ENCODE results near the gene STARD13.

Gene STARD13

GRCh38 chr13:33285420-33286124 lies at the start of gene STARD13:
TSS of gene STARD13 (minus strand) at chr13:33285755. CDS start at chr13:33285638, 117 bp downstream.
- Histone ChIP-seq H3K27me3 (ENCODE audit: control insufficient read depth, insufficient read depth, low read length) (0 out of 2 replicates have a peak, but pooled peaks cover 3% of the 10 kb centered on the region), H3K27ac (ENCODE audit: low read depth, low read length) (peak within 1 kb of the TSS; percentile 76), H3K36me3 (ENCODE audit: control insufficient read depth, insufficient read depth, low read length) (no peaks in the 10 kb centered on the region), H3K9ac (ENCODE audit: low read depth, low read length) (peak within 1 kb of the TSS; percentile 45), H3K9me3 (ENCODE audit: control insufficient read depth, insufficient read depth, low read length) (no peaks in the 10 kb centered on the region), H3K4me3 (ENCODE audit: low read depth, low read length) (peak within 1 kb of the TSS; percentile 61), H3K4me1 (ENCODE audit: control insufficient read depth, insufficient read depth, low read length) (peaks cover 20% of the 10 kb centered on the region)

GRCh38 chr13:33334831-33335230 lies 49.3 kb upstream of the STARD13 start:
- H3K4me3 ChIP-seq (ENCODE audit: low read depth, low read length), result no peak overlapping the region
- H3K4me1 ChIP-seq (ENCODE audit: control insufficient read depth, insufficient read depth, low read length), result peaks cover 12% of the 10 kb centered on the region
- H3K9ac ChIP-seq (ENCODE audit: low read depth, low read length), result no peak overlapping the region
- H3K27ac ChIP-seq (ENCODE audit: low read depth, low read length), result no peak overlapping the region
- H3K36me3 ChIP-seq (ENCODE audit: control insufficient read depth, insufficient read depth, low read length), result no peaks in the 10 kb centered on the region
- no peaks in the 10 kb centered on the region for H3K27me3 ChIP-seq (ENCODE audit: control insufficient read depth, insufficient read depth, low read length)
- H3K9me3 ChIP-seq (ENCODE audit: control insufficient read depth, insufficient read depth, low read length), result no peaks in the 10 kb centered on the region

GRCh38 chr13:33331962-33332361 lies 46.4 kb upstream of the STARD13 start:
- no peaks in the 10 kb centered on the region for H3K9me3 ChIP-seq (ENCODE audit: control insufficient read depth, insufficient read depth, low read length)
- H3K4me3 ChIP-seq (ENCODE audit: low read depth, low read length), result no peak overlapping the region
- H3K27ac ChIP-seq (ENCODE audit: low read depth, low read length), result no peak overlapping the region
- H3K36me3 ChIP-seq (ENCODE audit: control insufficient read depth, insufficient read depth, low read length), result no peaks in the 10 kb centered on the region
- no peaks in the 10 kb centered on the region for H3K27me3 ChIP-seq (ENCODE audit: control insufficient read depth, insufficient read depth, low read length)
- peaks cover 19% of the 10 kb centered on the region for H3K4me1 ChIP-seq (ENCODE audit: control insufficient read depth, insufficient read depth, low read length)
- H3K9ac ChIP-seq (ENCODE audit: low read depth, low read length), result no peak overlapping the region

GRCh38 chr13:33330483-33330882 lies 44.9 kb upstream of the STARD13 start:
- Histone ChIP-seq H3K9me3 (ENCODE audit: control insufficient read depth, insufficient read depth, low read length) (no peaks in the 10 kb centered on the region), H3K36me3 (ENCODE audit: control insufficient read depth, insufficient read depth, low read length) (no peaks in the 10 kb centered on the region), H3K27me3 (ENCODE audit: control insufficient read depth, insufficient read depth, low read length) (no peaks in the 10 kb centered on the region), H3K4me1 (ENCODE audit: control insufficient read depth, insufficient read depth, low read length) (peaks cover 23% of the 10 kb centered on the region), H3K4me3 (ENCODE audit: low read depth, low read length) (no peak overlapping the region), H3K27ac (ENCODE audit: low read depth, low read length) (no peak overlapping the region), H3K9ac (ENCODE audit: low read depth, low read length) (no peak overlapping the region)

GRCh38 chr13:33328701-33329100 lies 43.1 kb upstream of the STARD13 start:
- Histone ChIP-seq H3K9ac (ENCODE audit: low read depth, low read length) (no peak overlapping the region), H3K4me1 (ENCODE audit: control insufficient read depth, insufficient read depth, low read length) (peaks cover 23% of the 10 kb centered on the region), H3K27me3 (ENCODE audit: control insufficient read depth, insufficient read depth, low read length) (no peaks in the 10 kb centered on the region), H3K4me3 (ENCODE audit: low read depth, low read length) (no peak overlapping the region), H3K27ac (ENCODE audit: low read depth, low read length) (no peak overlapping the region), H3K36me3 (ENCODE audit: control insufficient read depth, insufficient read depth, low read length) (no peaks in the 10 kb centered on the region), H3K9me3 (ENCODE audit: control insufficient read depth, insufficient read depth, low read length) (no peaks in the 10 kb centered on the region)

GRCh38 chr13:33326723-33327122 lies 41.2 kb upstream of the STARD13 start:
- Histone ChIP-seq H3K9ac (ENCODE audit: low read depth, low read length) (no peak overlapping the region), H3K36me3 (ENCODE audit: control insufficient read depth, insufficient read depth, low read length) (no peaks in the 10 kb centered on the region), H3K9me3 (ENCODE audit: control insufficient read depth, insufficient read depth, low read length) (no peaks in the 10 kb centered on the region), H3K27me3 (ENCODE audit: control insufficient read depth, insufficient read depth, low read length) (no peaks in the 10 kb centered on the region), H3K4me3 (ENCODE audit: low read depth, low read length) (no peak overlapping the region), H3K27ac (ENCODE audit: low read depth, low read length) (no peak overlapping the region), H3K4me1 (ENCODE audit: control insufficient read depth, insufficient read depth, low read length) (peaks cover 14% of the 10 kb centered on the region)

- H3K4me1 ChIP-seq (ENCODE audit: control insufficient read depth, insufficient read depth, low read length), result peaks cover 11% of the 10 kb centered on the region
- no peaks in the 10 kb centered on the region for H3K27me3 ChIP-seq (ENCODE audit: control insufficient read depth, insufficient read depth, low read length)
- no peak overlapping the region for H3K4me3 ChIP-seq (ENCODE audit: low read depth, low read length)
- no peak overlapping the region for H3K27ac ChIP-seq (ENCODE audit: low read depth, low read length)
- no peaks in the 10 kb centered on the region for H3K9me3 ChIP-seq (ENCODE audit: control insufficient read depth, insufficient read depth, low read length)
- H3K36me3 ChIP-seq (ENCODE audit: control insufficient read depth, insufficient read depth, low read length), result no peaks in the 10 kb centered on the region
- H3K9ac ChIP-seq (ENCODE audit: low read depth, low read length), result no peak overlapping the region
These were observed 40.7 kb upstream of the STARD13 start for GRCh38 chr13:33326246-33326645.

- Histone ChIP-seq H3K4me1 (ENCODE audit: control insufficient read depth, insufficient read depth, low read length) (peaks cover 11% of the 10 kb centered on the region), H3K36me3 (ENCODE audit: control insufficient read depth, insufficient read depth, low read length) (no peaks in the 10 kb centered on the region), H3K27me3 (ENCODE audit: control insufficient read depth, insufficient read depth, low read length) (no peaks in the 10 kb centered on the region), H3K4me3 (ENCODE audit: low read depth, low read length) (no peak overlapping the region), H3K27ac (ENCODE audit: low read depth, low read length) (no peak overlapping the region), H3K9me3 (ENCODE audit: control insufficient read depth, insufficient read depth, low read length) (no peaks in the 10 kb centered on the region), H3K9ac (ENCODE audit: low read depth, low read length) (no peak overlapping the region)
These were observed 38.4 kb upstream of the STARD13 start for GRCh38 chr13:33323801-33324510.

GRCh38 chr13:33322965-33323668 lies 37.6 kb upstream of the STARD13 start:
- Histone ChIP-seq H3K9me3 (ENCODE audit: control insufficient read depth, insufficient read depth, low read length) (no peaks in the 10 kb centered on the region), H3K4me3 (ENCODE audit: low read depth, low read length) (no peak overlapping the region), H3K36me3 (ENCODE audit: control insufficient read depth, insufficient read depth, low read length) (no peaks in the 10 kb centered on the region), H3K27ac (ENCODE audit: low read depth, low read length) (no peak overlapping the region), H3K27me3 (ENCODE audit: control insufficient read depth, insufficient read depth, low read length) (no peaks in the 10 kb centered on the region), H3K9ac (ENCODE audit: low read depth, low read length) (no peak overlapping the region), H3K4me1 (ENCODE audit: control insufficient read depth, insufficient read depth, low read length) (peaks cover 4% of the 10 kb centered on the region; the same call in 1 of the 2 replicates)

- Histone ChIP-seq H3K27ac (ENCODE audit: low read depth, low read length) (no peak overlapping the region), H3K36me3 (ENCODE audit: control insufficient read depth, insufficient read depth, low read length) (no peaks in the 10 kb centered on the region)
These were observed 36.9 kb upstream of the STARD13 start for GRCh38 chr13:33322543-33322809.

More at GRCh38 chr13:33322543-33322809, 36.9 kb upstream of the STARD13 start:
- H3K9ac ChIP-seq (ENCODE audit: low read depth, low read length), result no peak overlapping the region
- H3K27me3 ChIP-seq (ENCODE audit: control insufficient read depth, insufficient read depth, low read length), result no peaks in the 10 kb centered on the region
- no peak overlapping the region for H3K4me3 ChIP-seq (ENCODE audit: low read depth, low read length)
- H3K9me3 ChIP-seq (ENCODE audit: control insufficient read depth, insufficient read depth, low read length), result no peaks in the 10 kb centered on the region
- H3K4me1 ChIP-seq (ENCODE audit: control insufficient read depth, insufficient read depth, low read length), result peaks cover 4% of the 10 kb centered on the region; the same call in 1 of the 2 replicates
